HG03565 (cell line): ENCODE measurements around the gene MAP2K1.
"Not testable (repeated sequence)": the region's sequence is repeated elsewhere in the genome, so short reads cannot be mapped to it uniquely, and the experiment has no call there.

Source experiments
- ATAC-seq: cut with Tn5 transposase; IDR thresholded peaks from one replicate; pipeline ENCODE4 v1.9.1; 2021; ENCODE audit warnings: mild to moderate bottlenecking, moderate library complexity; ENCODE audit not compliant: unreplicated experiment

Gene MAP2K1

DNA sequence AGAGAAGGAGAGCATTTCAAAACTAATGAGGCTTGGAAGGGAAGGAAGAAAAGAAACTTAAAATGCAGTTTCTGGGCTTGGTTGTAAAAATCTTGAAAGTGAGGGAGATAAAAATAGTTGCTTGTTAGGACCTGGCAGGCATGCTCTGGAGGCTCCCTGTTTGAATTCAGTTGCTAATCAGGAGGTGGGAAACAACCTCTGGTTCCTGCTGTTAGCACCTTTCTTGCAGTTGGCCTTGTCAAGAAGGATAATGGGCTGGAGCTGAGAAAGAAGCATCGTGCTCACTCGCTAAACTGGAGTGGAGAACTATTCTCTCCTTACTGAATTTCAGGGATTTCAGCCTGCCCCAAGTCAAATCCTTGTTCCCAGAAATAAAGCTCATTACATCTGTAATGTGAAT is 87.4 kb downstream of the MAP2K1 start:
- ATAC-seq: no peak

GRCh38 chr15:66474963-66475362 is 88.3 kb downstream of the MAP2K1 start:
- ATAC-seq: no peak

DNA sequence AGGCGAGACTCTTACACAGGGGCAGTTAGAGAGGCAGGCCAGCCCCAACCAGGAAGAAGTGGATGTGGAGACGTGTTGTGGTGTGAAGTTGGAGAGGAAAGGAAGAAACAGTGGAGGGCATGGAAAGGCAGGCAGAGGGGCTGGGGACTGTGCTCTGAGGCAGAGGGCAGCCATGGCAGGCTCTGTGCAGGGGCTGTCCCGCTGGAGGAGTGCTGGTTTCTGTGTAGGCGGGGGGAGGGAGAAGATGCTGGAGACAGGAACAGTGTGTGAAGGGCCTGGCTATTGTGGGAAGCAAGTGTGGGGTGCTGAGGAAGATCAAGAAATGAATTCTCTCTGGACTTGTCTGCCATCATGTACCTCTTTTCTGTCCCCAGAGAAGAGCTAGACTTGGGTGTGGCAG is 89.8 kb downstream of the MAP2K1 start:
- ATAC-seq: no peak

- ATAC-seq: no peak
These were observed 90.3 kb downstream of the MAP2K1 start for GRCh38 chr15:66477011-66477410.

- no peak for ATAC-seq
These were observed 93.6 kb downstream of the MAP2K1 start for GRCh38 chr15:66480267-66480666.

DNA sequence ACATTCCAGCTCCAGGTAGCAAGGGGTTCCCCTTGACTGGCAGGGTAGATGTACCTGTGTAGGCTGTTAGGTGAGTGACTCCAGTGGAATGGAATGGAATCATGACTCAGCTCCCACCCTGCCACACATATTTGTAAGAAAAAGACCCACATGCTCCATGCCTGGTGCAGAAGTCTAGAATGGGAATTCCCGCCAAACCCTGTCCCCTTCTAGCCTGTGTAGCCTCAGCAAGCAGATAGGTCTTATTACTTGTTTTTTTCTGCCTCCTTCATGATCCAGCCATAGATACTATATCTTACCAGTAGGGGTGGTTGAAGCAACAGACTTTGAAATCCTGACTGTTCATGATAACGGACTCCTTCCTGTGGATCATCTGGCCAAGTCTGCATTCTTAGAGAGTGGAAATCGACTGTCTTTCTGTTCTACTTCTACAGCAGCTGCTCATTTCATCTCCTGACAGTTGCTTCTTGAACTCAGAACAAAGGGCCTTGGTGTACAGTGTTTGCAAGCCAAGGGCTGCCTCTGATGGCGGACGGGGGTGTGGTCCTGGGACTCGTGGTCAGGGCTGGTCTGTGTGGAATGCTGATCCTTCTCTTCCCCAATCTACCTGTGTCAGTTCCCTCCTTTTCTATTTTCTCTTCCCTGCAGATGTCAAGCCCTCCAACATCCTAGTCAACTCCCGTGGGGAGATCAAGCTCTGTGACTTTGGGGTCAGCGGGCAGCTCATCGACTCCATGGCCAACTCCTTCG is 94.6 kb downstream of the MAP2K1 start:
- ATAC-seq: no peak

GRCh38 chr15:66482539-66482938 is 95.8 kb downstream of the MAP2K1 start:
- no peak for ATAC-seq

GRCh38 chr15:66483131-66483566 is 96.4 kb downstream of the MAP2K1 start:
- ATAC-seq: no peak

DNA sequence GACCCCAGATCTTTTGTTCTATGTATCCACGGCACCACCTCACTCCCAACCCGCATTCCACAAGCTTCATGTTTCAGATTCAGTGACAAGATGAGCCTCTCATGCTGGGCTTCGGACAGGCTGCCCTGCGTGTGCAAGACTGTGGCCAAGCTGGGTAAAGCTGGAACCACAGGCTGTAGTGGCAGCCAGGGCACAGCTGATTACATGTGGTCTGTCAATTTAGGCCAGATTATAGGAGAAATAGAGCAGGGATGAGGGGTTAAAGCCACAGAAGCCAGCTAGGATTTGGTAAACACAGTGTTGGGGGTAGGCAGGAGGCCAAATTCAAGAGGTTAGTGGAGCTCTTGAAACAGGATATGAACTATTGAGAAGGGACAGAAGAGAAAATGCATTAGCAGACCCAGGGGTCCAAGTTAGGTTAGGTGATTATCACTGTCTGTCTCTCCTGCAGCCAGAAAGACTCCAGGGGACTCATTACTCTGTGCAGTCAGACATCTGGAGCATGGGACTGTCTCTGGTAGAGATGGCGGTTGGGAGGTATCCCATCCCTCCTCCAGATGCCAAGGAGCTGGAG is 97.9 kb downstream of the MAP2K1 start:
- no peak for ATAC-seq

DNA sequence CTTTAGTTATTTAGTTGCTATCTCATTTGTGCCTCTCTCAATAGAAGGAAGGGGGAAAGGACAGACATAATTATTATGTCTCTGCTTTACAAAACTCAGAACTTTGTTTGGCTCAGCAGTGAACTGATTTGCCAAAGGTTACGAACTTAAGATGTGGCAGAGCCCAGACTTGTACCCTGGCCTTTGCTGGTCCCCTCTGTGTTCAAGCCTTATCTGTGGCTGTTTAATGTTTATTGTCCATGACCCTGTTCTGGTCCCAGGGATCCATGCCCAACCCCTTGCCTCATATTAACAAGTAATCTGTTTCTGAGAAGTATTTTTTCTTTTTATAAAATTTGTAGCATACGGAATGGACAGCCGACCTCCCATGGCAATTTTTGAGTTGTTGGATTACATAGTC is 100.2 kb downstream of the MAP2K1 start:
- ATAC-seq: no peak

DNA sequence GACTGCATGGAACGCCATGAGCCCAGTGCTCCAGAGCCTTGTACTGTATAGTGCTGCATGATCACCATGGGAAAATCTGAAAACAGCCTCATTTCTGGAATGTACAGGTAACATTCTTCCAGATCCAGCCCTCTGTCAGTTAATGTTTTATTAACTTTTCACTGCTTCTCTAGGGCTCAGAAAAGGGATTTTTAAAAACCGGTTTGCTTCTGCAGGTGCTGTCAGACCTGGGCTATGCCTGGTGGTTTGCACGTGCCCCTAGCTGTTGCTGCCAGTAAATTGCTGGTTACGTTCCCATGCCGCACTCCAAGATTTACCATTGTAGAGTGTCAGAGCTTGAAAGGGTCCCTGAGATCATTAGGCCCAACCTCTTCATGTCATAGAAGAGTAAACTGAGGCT is 101.8 kb downstream of the MAP2K1 start:
- ATAC-seq: no peak

DNA sequence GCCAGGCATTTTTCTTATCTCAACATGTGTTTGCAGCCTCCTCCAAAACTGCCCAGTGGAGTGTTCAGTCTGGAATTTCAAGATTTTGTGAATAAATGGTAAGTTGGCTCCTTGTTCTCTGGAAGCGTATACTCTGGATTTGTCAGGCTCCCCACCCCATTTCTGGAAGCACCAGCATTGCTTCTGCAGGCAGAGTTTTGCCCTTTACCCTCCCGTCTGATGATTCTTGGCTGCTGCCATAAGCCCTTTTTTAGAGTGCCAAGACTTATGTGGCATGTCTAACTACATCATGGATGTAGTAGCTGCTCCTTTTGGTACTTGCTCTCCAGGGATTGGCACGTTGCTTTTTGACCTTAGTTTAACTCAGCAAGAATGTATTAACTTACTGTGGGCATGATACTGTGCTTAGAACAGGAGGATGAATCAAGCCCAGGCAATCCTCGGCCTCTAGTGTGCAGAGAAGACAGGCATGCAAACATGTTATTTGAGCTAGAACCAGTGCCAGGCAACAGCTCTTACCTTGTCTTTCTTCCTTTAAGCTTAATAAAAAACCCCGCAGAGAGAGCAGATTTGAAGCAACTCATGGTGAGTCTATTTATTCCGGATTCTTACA is 102.6 kb downstream of the MAP2K1 start:
- no peak for ATAC-seq

- no peak for ATAC-seq
These were observed 105.1 kb downstream of the MAP2K1 start for GRCh38 chr15:66491846-66492245.

GRCh38 chr15:66494262-66494661 is 107.5 kb downstream of the MAP2K1 start:
- no peak for ATAC-seq

DNA sequence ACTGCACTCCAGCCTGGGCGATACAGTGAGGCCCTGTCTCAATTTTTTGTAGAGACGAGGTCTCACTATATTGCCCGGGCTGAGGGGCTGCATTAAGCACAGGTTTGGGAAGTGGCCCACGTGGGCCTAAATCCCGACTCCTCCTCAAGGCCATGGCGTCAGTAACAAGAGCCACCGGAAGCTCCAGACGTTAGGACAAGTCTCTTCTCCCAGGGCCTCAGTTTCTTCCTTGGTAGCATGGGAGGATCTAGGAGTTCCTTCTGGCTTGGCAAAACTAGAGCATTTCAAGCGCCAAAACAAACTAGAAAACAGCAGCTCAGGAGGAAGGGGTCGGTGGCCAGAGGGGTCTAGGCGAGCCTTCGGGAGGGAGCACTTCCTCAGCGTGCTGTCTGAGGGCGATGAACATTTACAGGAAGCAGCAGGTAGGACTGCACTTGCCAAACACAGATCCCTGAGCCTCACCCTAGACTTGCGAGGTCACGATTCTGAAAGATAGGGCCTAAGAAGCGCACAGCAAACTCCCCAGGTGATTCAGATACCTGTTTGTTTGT is 110.3 kb downstream of the MAP2K1 start:
- no peak for ATAC-seq

- ATAC-seq: peak; percentile 81
These were observed 111.1 kb downstream of the MAP2K1 start, which contains the start of gene SNAPC5 for GRCh38 chr15:66497502-66498455. Gene SNAPC5, minus strand, starts transcription at chr15:66497762. Its CDS starts 31 bp downstream, at chr15:66497731.

- ATAC-seq: no peak
These were observed 112.0 kb downstream of the MAP2K1 start for GRCh38 chr15:66498501-66499386.

DNA sequence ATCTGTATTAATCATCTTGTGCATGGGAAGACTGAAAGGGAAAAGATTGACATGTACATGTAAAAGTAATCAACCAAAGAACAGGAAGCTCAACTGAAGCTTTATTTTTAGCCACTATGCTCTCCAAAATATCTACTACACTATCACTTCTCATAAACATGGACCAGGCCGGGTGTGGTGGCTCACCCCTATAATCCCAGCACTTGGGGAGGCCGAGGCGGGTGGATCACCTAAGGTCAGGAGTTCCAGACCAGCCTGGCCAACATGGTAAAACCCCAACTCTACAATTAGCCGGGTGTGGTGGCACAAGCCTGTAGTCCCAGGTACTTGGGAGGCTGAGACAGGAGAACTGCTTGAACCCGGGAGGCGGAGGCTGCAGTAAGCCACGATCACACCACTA is 113.6 kb downstream of the MAP2K1 start:
- not testable (repeated sequence) for ATAC-seq

DNA sequence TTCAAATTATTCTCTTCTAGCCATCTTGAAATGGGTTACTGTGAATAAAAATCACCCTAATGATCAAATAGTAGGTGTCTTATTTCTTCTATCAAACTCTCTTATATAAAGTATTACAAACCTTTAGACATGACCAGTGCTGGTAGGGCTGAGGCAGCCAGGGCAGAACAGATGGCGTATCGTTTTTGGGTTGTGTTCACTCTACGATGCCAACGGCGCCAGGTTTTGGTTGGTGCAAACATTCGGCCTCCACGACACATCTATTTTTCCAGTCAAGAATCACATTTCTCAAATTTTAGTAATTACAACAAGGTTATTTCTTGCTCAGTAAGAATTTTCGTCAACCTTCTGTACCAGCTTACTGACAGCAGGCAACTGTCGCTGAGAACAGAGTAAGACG is 115.8 kb downstream of the MAP2K1 start:
- ATAC-seq: no peak
